ENCODE data around the gene IGF2BP3.

The IGF2BP3 gene

DNA sequence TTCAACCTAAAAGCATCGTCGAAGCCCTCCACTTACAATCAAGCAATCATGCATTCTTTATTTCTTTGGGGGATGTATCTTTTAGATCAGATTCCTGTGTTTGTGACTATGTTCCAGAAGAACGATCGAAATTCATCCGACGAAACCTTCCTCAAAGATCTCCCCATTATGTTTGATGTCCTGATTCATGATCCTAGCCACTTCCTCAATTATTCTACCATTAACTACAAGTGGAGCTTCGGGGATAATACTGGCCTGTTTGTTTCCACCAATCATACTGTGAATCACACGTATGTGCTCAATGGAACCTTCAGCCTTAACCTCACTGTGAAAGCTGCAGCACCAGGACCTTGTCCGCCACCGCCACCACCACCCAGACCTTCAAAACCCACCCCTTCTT, 209.9 kb downstream of the IGF2BP3 start:
- no peak for ATAC-seq (ENCODE audit: low read depth)
- Histone ChIP-seq H3K4me3 (ENCODE audit: severe bottlenecking) (no peak overlapping the region), H3K36me3 (ENCODE audit: low read depth) (no peaks in the 10 kb centered on the region), H3K4me1 (ENCODE audit: insufficient read depth, poor library complexity, severe bottlenecking) (no peaks in the 10 kb centered on the region), H3K27me3 (ENCODE audit: insufficient read depth, poor library complexity, severe bottlenecking) (peaks cover 3% of the 10 kb centered on the region), H3K9me3 (ENCODE audit: severe bottlenecking) (no peaks in the 10 kb centered on the region), H3K27ac (ENCODE audit: poor library complexity, severe bottlenecking) (no peak overlapping the region)
- DNase-seq (ENCODE audit: low spot score): no peak
- TF ChIP-seq, protein P1, sequence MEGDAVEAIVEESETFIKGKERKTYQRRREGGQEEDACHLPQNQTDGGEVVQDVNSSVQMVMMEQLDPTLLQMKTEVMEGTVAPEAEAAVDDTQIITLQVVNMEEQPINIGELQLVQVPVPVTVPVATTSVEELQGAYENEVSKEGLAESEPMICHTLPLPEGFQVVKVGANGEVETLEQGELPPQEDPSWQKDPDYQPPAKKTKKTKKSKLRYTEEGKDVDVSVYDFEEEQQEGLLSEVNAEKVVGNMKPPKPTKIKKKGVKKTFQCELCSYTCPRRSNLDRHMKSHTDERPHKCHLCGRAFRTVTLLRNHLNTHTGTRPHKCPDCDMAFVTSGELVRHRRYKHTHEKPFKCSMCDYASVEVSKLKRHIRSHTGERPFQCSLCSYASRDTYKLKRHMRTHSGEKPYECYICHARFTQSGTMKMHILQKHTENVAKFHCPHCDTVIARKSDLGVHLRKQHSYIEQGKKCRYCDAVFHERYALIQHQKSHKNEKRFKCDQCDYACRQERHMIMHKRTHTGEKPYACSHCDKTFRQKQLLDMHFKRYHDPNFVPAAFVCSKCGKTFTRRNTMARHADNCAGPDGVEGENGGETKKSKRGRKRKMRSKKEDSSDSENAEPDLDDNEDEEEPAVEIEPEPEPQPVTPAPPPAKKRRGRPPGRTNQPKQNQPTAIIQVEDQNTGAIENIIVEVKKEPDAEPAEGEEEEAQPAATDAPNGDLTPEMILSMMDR (IDR thresholded peaks at IDR 0.05; ENCODE audit: poor library complexity, severe bottlenecking): no peak
